Mucosa of descending colon (tissue), 3 donors: ENCODE results near the gene ATG10. TPM values are rescaled to one million over a fixed set of nuclear protein-coding genes. Genes with fewer than 3 reads are reported as not detected.
"Not testable (repeated sequence)": the region's sequence is repeated elsewhere in the genome, so short reads cannot be mapped to it uniquely, and the experiment has no call there.

ENCODE experiments used
- ATAC-seq: fragments of 200-7000 bp; cut with Tn5 transposase; one replicate; pipeline ENCODE4 v1.9.1; 2020; ENCODE audit warnings: mild to moderate bottlenecking, moderate library complexity
- DNase-seq, 3 donors: peaks; one replicate each; pipeline ENCODE4 v3.0.0-alpha.2; 2020
- H3K36me3 ChIP-seq: fragments of 200-600 bp; one replicate; pipeline ENCODE4 v1.8.0; 2021; ENCODE audit warnings: low read depth, mild to moderate bottlenecking
- H3K4me1 ChIP-seq: fragments of 200-600 bp; one replicate; pipeline ENCODE4 v1.8.0; 2021; ENCODE audit warnings: low read depth, mild to moderate bottlenecking
- H3K4me3 ChIP-seq: fragments of 200-600 bp; one replicate; pipeline ENCODE4 v1.8.0; 2021; ENCODE audit warnings: mild to moderate bottlenecking
- H3K9me3 ChIP-seq: fragments of 200-600 bp; one replicate; pipeline ENCODE4 v1.8.0; 2021; ENCODE audit warnings: mild to moderate bottlenecking
- CTCF ChIP-seq: fragments of 200-600 bp; IDR thresholded peaks from one replicate; pipeline ENCODE4 v1.8.0; 2022; ENCODE audit warnings: antibody characterized with exemption, mild to moderate bottlenecking
- intact Hi-C, 2 donors: fragments of 100-400 bp; cut with DNase I in 1 of 2; cut with micrococcal nuclease in 1 of 2; formaldehyde crosslinking; loops; one replicate each; pipeline versions ENCODE4 v1.11.0 to v1.11.1; 2022; cut with DNase I, micrococcal nuclease
- total RNA-seq, 3 donors: library from RNA; stranded (reverse); fragmentation: NEBNext Ultra II Directional in 2 of 3; extraction: Animal tissue kit (Norgen Biotek cat#: 25700) in 2 of 3; gene quantifications; one replicate each; pipeline versions ENCODE4 v1.2.1 to v1.2.4, GENCODE V29; 2021 to 2023
- donor health status: DM: no; HTN: no; CAD: no; lungs with moderate emphysema.
- donor health status: DM: no; HTN: no; CAD: no.
- donor health status: DM: no; HTN: yes; CAD: no.

ATG10 gene
- total RNA-seq, 3 donors from 2014 or later, result 5.9 to 8.8 (median 7.0) TPM

- Histone ChIP-seq H3K4me1 (no peaks in the 10 kb centered on the region), H3K9me3 (no peaks in the 10 kb centered on the region), H3K4me3 (peak overlapping the region; percentile 38), H3K36me3 (no peaks in the 10 kb centered on the region)
- intact Hi-C loops, result no loop called here
- DNase-seq, result peak in 1 of 3 donors; percentile 25
- peak; percentile 37 for ATAC-seq
- no peak for TF ChIP-seq CTCF
Observed at GRCh38 chr5:81971111-81971711, 612 bp upstream of the ATG10 start.

GRCh38 chr5:81972492-81972783, 615 bp downstream of the ATG10 start:
- no peaks in the 10 kb centered on the region for H3K4me1 ChIP-seq
- intact Hi-C loops, result no loop called here
- H3K9me3 ChIP-seq, result no peaks in the 10 kb centered on the region
- ATAC-seq (no peak), DNase-seq (no peak)
- H3K4me3 ChIP-seq, result peak overlapping the region; percentile 38
- TF ChIP-seq CTCF, result no peak
- no peaks in the 10 kb centered on the region for H3K36me3 ChIP-seq

- no peaks in the 10 kb centered on the region for H3K9me3 ChIP-seq
- ATAC-seq, result no peak
- no peak for TF ChIP-seq CTCF
- H3K36me3 ChIP-seq, result no peaks in the 10 kb centered on the region
- no peak for DNase-seq
- H3K4me1 ChIP-seq, result no peaks in the 10 kb centered on the region
- H3K4me3 ChIP-seq, result no peak overlapping the region
- intact Hi-C loops, result no loop called here
Observed at GRCh38 chr5:81980160-81980559, 8.3 kb downstream of the ATG10 start.

DNA sequence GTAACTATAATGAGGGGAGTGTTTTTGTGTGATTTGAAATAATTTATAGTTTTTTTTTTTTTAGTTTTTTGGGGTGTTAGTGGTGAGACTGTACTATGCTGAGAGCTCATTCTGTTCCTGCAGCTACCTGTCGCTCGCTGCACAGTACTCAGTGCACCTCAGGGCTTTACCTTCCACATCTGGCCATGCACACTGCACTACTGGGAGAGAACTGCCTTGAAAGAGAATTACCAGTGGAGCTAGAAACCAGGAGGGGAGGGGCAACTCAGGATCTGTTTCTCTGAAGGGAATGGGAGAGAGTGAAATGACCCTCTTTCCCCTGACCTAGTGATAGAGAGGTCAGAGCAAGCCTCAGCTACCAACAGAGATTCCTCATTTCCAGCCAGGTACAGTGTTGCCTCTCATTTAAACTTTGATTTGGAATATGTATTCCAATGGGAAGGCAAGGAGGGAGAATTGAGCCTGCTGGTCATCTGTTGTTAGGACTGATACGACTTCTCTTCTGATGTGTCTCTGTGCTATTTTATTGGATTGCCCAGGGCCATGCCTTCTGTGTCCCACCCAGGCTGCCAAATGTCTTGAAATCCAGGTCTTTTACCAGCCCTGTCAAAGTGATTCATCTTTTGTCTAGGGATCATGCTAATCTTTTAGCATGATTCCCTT, 8.9 kb downstream of the ATG10 start:
- no peaks in the 10 kb centered on the region for H3K36me3 ChIP-seq
- no peaks in the 10 kb centered on the region for H3K9me3 ChIP-seq
- no peaks in the 10 kb centered on the region for H3K4me1 ChIP-seq
- intact Hi-C loops, result no loop called here
- ATAC-seq (no peak), DNase-seq (no peak)
- H3K4me3 ChIP-seq, result no peak overlapping the region
- TF ChIP-seq CTCF, result no peak

GRCh38 chr5:81982172-81982685, 10.4 kb downstream of the ATG10 start:
- H3K4me3 ChIP-seq, ATAC-seq, DNase-seq, intact Hi-C loops, H3K36me3 ChIP-seq, H3K4me1 ChIP-seq, H3K9me3 ChIP-seq: not testable (repeated sequence)

- H3K4me3 ChIP-seq, DNase-seq, H3K9me3 ChIP-seq, ATAC-seq, H3K36me3 ChIP-seq, intact Hi-C loops, H3K4me1 ChIP-seq: not testable (repeated sequence)
Observed at GRCh38 chr5:81983148-81983547, 11.3 kb downstream of the ATG10 start.

- H3K4me1 ChIP-seq, intact Hi-C loops, H3K4me3 ChIP-seq, ATAC-seq, DNase-seq, H3K9me3 ChIP-seq, H3K36me3 ChIP-seq: not testable (repeated sequence)
Observed at GRCh38 chr5:81983563-81983962, 11.7 kb downstream of the ATG10 start.
